ENCODE results near the gene RAB11B.
"Not testable (repeated sequence)": the region's sequence is repeated elsewhere in the genome, so short reads cannot be mapped to it uniquely, and the experiment has no call there.

The RAB11B gene

GRCh38 chr19:8429044-8429443, 38.9 kb downstream of the RAB11B start:
- no peak for DNase-seq (ENCODE audit: low spot score)

DNA sequence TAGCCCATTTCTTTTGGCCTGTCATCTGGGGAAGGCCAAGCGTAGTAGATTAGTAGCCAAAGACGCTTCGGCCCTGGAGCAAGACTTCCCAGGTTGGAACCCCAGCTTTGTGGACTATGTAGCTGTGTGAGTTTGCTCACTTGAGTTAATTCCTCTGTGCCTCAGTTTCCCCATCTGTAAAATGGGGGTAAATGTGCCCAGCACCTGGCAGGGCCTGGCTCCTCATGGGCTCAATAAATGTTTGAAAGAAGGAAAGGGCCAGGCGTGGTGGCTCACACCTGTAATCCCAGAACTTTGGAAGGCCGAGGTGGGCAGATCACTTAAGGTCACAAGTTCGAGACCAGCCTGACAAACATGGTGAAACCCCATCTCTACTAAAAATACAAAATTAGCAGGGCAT, 39.7 kb downstream of the RAB11B start:
- no peak for DNase-seq (ENCODE audit: low spot score)

GRCh38 chr19:8430650-8431049, 40.5 kb downstream of the RAB11B start:
- DNase-seq (ENCODE audit: low spot score) = no peak

DNA sequence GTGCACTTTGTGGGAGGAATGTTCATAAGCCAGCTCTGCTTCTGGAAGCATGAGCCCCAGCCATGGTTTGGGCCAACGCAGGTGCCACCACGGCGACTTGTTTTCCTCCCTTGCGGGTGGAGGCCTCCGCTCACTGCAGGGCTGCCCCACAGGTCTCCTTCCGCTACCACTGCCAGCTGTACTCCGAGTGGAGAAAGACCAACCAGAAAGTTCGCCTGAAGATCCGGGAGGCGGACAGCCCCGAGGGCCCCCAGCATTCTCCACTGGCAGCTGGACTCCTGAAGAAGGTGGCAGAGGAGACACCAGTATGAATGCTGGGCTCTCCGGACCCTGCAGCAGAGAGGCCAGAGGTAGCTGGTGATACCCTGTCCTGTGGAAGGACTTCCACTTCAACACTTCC, 48.1 kb downstream of the RAB11B start:
- no peak for DNase-seq (ENCODE audit: low spot score)

- DNase-seq (ENCODE audit: low spot score) = no peak
Observed at GRCh38 chr19:8441725-8442544, 51.8 kb downstream of the RAB11B start.

GRCh38 chr19:8444140-8444676, 54.0 kb downstream of the RAB11B start:
- DNase-seq (ENCODE audit: low spot score) = not testable (repeated sequence)

- peak; percentile 98 for DNase-seq (ENCODE audit: low spot score)
Observed at GRCh38 chr19:8444677-8445487, 54.7 kb downstream of the RAB11B start, which contains the start of gene HNRNPM. Gene HNRNPM (plus strand): TSS chr19:8444975. CDS start chr19:8444999, 24 bp downstream.

- DNase-seq (ENCODE audit: low spot score) = peak; percentile 43
Observed at GRCh38 chr19:8445488-8446001, 55.4 kb downstream of the RAB11B start.

DNA sequence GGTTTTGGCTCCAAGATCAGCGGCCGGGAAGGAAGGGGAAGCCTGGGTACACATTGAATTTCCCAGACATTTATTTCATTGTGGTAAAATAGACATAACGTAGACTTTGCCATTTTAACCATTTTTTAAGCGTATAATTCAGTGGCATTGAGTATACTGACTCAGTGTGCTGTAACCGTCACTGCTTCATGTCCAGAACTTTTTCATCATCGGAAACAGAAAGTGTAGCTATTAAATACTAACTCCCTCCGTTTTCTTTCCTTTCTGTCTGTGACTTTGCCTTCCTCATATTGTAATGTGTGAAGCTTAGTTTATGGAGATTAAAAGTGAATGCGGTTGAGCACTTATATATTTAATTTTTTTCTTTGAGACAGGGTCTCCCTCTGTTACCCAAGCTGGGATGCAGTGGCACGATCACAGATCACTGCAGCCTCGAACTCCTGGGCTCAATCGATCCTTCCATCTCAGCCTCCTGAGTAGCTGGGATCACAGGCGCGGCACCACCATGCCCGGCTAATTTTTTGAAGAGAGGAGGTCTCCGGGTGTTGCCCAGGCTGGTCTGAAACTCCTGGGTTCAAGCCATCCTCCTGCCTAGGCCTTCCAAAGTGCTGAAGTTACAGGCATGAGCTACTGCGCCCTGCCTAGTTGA, 56.0 kb downstream of the RAB11B start:
- DNase-seq (ENCODE audit: low spot score) = no peak

- DNase-seq (ENCODE audit: low spot score) = no peak
Observed at GRCh38 chr19:8449830-8450229, 59.7 kb downstream of the RAB11B start.

DNA sequence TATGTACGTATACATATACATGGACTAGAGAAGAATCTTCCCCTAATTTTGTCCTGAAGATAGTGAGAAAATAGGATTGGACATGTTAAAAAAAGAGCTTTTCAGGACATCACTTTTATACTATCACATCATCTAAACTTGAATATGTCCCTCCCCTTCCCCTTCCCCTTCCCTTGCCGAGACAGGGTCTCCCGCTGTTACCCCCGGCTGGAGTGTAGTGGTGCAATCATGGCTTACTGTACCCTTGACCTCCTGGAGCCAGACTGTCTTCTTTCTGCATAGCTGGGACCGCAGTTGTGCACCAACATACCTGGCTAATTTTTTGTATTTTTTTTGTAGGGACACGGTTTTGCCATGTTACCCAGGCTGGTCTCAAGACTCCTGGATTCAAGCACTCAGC, 61.2 kb downstream of the RAB11B start:
- no peak for DNase-seq (ENCODE audit: low spot score)

- no peak for DNase-seq (ENCODE audit: low spot score)
Observed at GRCh38 chr19:8451885-8452284, 61.7 kb downstream of the RAB11B start.

- no peak for DNase-seq (ENCODE audit: low spot score)
Observed at GRCh38 chr19:8452446-8453123, 62.4 kb downstream of the RAB11B start.

- DNase-seq (ENCODE audit: low spot score) = no peak
Observed at GRCh38 chr19:8453616-8454015, 63.5 kb downstream of the RAB11B start.
